Measurements from ENCODE around the gene PRSS27. TPM values are rescaled to one million over a fixed set of nuclear protein-coding genes. Genes with fewer than 3 reads are reported as not detected.
A peak's percentile ranks its signal among the peaks of the same experiment; 100 is the strongest.

Gene PRSS27
- polyA plus RNA-seq, 1 of the 3 experiments (the other 2 are of a cell fraction): 7.7 TPM

- Histone ChIP-seq H3F3A (replicated peaks; ENCODE audit: insufficient read depth) (no peaks in the 10 kb centered on the region), H2AFZ (ENCODE audit: low read depth) (no peak overlapping the region), H3K27ac (ENCODE audit: low read depth in 2 of 2, low read length in 1 of 2) (no peak overlapping the region), H3K4me2 (no peak overlapping the region), H3K9me3 (no peaks in the 10 kb centered on the region), H3K79me2 (ENCODE audit: insufficient read depth) (peaks cover 6% of the 10 kb centered on the region; the same call in 1 of the 2 replicates), H3K9ac (no peak overlapping the region), H3K27me3 (ENCODE audit: insufficient read depth) (no peaks in the 10 kb centered on the region), H3K36me3 (replicated peaks in 1 of 2; ENCODE audit: control insufficient read depth in 1 of 2, insufficient read depth in 2 of 2, low read length in 1 of 2) (no peaks in the 10 kb centered on the region), H3K4me3 (ENCODE audit: low read depth in 2 of 2, low read length in 1 of 2) (no peak overlapping the region), H3K9me2 (no peaks in the 10 kb centered on the region), H3K4me1 (ENCODE audit: control insufficient read depth in 1 of 2, insufficient read depth in 2 of 2, low read depth in 1 of 2, low read length in 1 of 2) (peaks cover 3 to 11% of the 10 kb centered on the region in 2 experiments; a peak in 1 of 4 replicates), H4K20me1 (ENCODE audit: insufficient read depth) (no peaks in the 10 kb centered on the region)
- TF ChIP-seq EP300 (IDR thresholded peaks at IDR 0.05; ENCODE audit: borderline replicate concordance in 1 of 2, low read depth in 1 of 2, low read length in 1 of 2) (no peak), FOXM1 (IDR thresholded peaks at IDR 0.05; ENCODE audit: low read depth) (no peak), NRF1 (IDR thresholded peaks at IDR 0.05; ENCODE audit: low read depth, low read length) (no peak), RFX5 (IDR thresholded peaks at IDR 0.05; ENCODE audit: low read length) (no peak), PBX3 (IDR thresholded peaks at IDR 0.05) (no peak), FOSL2 (IDR thresholded peaks at IDR 0.05; ENCODE audit: borderline replicate concordance, low read depth) (no peak), RAD21 (IDR thresholded peaks at IDR 0.05; ENCODE audit: low read length) (no peak), CHD2 (IDR thresholded peaks at IDR 0.05; ENCODE audit: low read length, partially characterized antibody) (no peak), CTCF (IDR thresholded peaks at IDR 0.05) (no peak)
- DNase-seq: no peak
- CTCF ChIA-PET: interaction anchor here (0.9 to 1.0 kb wide), 2 partner anchors 152 to 211 kb away, joined by 3 read pairs; no protein-coding TSS in a partner anchor
- POLR2A ChIA-PET: no interaction called here
- 88% methylated on average over 8 of the region's 17 CpGs for WGBS (ENCODE audit: low lambda C conversion rate)
These were observed 3.8 kb downstream of the PRSS27 start for GRCh38 chr16:2715966-2716885.

GRCh38 chr16:2715519-2715918 lies 4.5 kb downstream of the PRSS27 start:
- DNase-seq: no peak
- POLR2A ChIA-PET: no interaction called here
- CTCF ChIA-PET: interaction anchor here (0.7 kb wide), 1 partner anchor 9 kb away, joined by 3 read pairs; no protein-coding TSS in a partner anchor

More at GRCh38 chr16:2715519-2715918, 4.5 kb downstream of the PRSS27 start:
- H3K4me1 ChIP-seq (ENCODE audit: control insufficient read depth in 1 of 2, insufficient read depth in 2 of 2, low read depth in 1 of 2, low read length in 1 of 2): peaks cover 3 to 11% of the 10 kb centered on the region in 2 experiments; a peak in 1 of 4 replicates
- no peaks in the 10 kb centered on the region for H4K20me1 ChIP-seq (ENCODE audit: insufficient read depth)
- H3K79me2 ChIP-seq (ENCODE audit: insufficient read depth): peaks cover 5% of the 10 kb centered on the region; the same call in 1 of the 2 replicates
- no peak overlapping the region for H3K27ac ChIP-seq (ENCODE audit: low read depth in 2 of 2, low read length in 1 of 2)
- H3K36me3 ChIP-seq (replicated peaks in 1 of 2; ENCODE audit: control insufficient read depth in 1 of 2, insufficient read depth in 2 of 2, low read length in 1 of 2): no peaks in the 10 kb centered on the region
- no peak for TF ChIP-seq SMC3 (IDR thresholded peaks at IDR 0.05; ENCODE audit: low read depth, low read length)
- TF ChIP-seq REST (IDR thresholded peaks at IDR 0.05; ENCODE audit: low read depth, low read length): peak; percentile 90
- no peak overlapping the region for H3K9ac ChIP-seq
- H3K9me3 ChIP-seq: no peaks in the 10 kb centered on the region
- no peaks in the 10 kb centered on the region for H3K27me3 ChIP-seq (ENCODE audit: insufficient read depth)
- H3K9me2 ChIP-seq: no peaks in the 10 kb centered on the region
- WGBS (ENCODE audit: low lambda C conversion rate): 95% methylated on average over 20 of the region's 33 CpGs
- no peaks in the 10 kb centered on the region for H3F3A ChIP-seq (replicated peaks; ENCODE audit: insufficient read depth)
- no peak overlapping the region for H3K4me3 ChIP-seq (ENCODE audit: low read depth in 2 of 2, low read length in 1 of 2)
- H3K4me2 ChIP-seq: no peak overlapping the region
- H2AFZ ChIP-seq (ENCODE audit: low read depth): no peak overlapping the region
